CD4-positive, alpha-beta T cell treated with Interleukin-10 for 1 hour (primary cell): Measurements from ENCODE around the gene SHISA4.
"Not testable (repeated sequence)": the region's sequence is repeated elsewhere in the genome, so short reads cannot be mapped to it uniquely, and the experiment has no call there.

Experiments used
- DNase-seq: peaks from one replicate; pipeline ENCODE4 v3.0.0-alpha.2; 2020

SHISA4 gene

DNA sequence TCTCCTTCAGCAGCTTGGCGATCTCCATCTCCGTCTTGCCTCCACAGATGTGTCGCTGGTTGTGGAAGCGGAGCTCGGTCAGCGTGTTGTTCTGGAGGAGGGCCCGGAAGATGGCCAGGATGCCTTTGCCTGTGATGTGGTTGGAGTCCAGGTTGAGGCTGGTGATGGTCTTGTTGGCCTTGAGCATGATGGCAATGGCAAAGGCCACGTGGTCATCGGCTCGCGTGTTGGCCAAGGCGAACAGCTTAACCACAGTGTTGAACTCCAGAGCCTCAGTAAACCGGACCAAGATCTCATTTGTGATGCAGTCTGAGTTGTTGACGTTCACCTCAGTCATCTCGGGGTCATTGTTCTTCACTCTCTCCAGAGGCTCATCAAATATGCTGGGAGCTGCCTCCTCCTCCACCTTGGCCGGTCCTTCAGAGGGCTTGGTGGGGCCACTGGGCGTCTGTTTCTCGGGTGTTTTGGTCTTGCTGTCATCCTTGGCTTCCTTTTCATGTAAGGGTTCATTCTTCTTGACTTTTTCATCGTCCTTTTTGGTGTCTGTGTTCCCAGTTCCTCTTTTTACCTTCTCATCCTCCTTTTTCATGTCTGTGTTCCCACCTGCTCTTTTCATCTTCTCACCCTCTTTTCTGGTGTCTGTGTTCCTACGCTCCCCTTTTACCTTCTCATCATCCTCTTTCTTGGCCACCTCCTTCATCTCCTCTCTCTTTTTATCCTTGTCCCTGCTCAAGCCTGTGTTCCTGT is 11.2 kb downstream of the SHISA4 start:
- DNase-seq = no peak

DNA sequence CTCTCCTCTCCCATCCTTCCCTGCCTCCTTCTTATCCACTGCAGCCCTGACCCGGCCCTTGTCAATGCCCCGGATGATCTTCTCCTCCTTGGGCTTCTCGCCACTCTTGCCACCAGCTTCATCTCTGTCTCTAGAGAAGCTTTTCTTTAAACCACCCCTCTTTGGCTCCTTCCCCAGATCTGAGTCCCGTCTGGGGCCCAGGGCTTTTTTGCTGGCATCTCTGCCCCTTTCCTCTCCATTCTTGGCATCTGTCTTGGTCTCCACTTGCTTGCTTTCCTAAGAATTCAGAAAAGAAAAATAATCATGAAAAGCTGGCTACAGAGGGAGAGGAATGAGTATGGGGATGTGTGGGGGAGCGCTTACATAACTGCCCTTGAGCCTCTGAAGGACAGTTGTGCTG is 11.8 kb downstream of the SHISA4 start:
- DNase-seq = no peak

DNA sequence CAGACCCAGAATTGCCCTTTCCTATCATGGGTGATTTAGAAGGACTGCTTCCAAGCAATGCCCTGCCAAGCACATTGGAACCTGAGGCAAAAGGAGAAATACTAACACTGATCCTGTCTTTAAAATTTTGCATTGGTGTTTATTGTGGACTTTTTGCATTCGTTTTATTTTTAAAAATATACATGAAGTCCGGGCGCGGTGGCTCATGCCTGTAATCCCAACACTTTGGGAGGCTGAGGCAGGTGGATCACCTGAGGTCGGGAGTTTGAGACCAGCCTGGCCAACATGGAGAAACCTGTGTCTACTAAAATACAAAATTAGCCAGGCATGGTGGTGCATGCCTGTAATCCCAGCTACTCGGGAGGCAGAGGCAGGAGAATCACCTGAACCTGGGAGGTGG is 12.3 kb downstream of the SHISA4 start:
- DNase-seq = not testable (repeated sequence)

- no peak for DNase-seq
Measured at GRCh38 chr1:201902198-201902597, 13.5 kb downstream of the SHISA4 start.

DNA sequence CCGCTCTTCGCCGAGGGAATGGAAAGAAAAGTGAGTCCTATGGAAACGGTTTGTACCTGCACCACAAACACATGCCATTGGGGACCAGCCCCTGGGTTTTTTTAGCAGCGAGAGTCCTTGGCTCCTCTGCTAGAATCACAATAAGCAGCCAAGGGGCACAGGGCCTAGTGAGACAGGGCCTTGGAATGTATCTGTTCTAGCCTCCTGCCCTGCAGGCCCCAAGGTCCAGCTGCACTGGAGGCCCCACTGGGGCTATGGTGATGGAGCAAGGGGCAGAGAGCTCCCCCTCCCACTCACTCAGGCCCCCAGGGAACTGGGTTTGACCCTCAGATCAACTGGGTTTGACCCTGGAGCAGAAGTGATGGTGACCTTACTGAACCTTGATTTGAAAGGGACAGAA is 14.4 kb downstream of the SHISA4 start:
- no peak for DNase-seq

- no peak for DNase-seq
Measured at GRCh38 chr1:201904579-201904978, 15.9 kb downstream of the SHISA4 start.

DNA sequence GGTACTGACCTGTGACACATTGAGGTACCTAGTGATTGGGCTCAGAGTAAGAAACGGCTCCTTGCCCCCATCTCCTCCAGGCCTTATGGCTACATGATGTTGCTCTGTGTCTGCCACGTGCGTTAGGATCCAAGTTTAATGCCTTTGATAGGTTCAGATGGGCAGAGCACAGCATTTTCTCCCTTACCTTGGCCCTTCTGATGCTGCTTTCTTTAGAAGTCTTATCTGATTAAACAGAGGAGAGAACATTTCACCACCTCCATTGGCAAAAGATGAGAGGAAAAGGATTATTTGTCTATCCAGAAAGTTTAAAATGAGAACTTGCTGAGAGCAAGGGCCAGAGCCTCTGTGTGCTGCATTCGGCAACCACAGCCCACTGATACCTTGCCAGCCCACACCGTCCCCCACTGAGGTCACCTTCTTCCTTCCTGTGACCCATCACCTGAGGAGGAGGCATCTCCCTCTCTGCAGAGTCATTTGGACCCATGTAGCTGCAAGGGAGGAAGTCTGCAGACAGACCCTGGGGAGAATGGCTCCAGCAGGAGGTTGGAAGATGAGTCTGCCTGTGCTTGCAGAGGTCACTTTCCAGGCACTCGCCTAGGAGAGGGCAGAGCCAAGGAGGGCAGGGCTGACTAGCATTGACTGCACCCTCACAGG is 16.7 kb downstream of the SHISA4 start:
- no peak for DNase-seq

- no peak for DNase-seq
Measured at GRCh38 chr1:201906336-201906735, 17.6 kb downstream of the SHISA4 start.

GRCh38 chr1:201907621-201908020 is 18.9 kb downstream of the SHISA4 start:
- no peak for DNase-seq

- DNase-seq = no peak
Measured at GRCh38 chr1:201911826-201912571, 23.3 kb downstream of the SHISA4 start.

DNA sequence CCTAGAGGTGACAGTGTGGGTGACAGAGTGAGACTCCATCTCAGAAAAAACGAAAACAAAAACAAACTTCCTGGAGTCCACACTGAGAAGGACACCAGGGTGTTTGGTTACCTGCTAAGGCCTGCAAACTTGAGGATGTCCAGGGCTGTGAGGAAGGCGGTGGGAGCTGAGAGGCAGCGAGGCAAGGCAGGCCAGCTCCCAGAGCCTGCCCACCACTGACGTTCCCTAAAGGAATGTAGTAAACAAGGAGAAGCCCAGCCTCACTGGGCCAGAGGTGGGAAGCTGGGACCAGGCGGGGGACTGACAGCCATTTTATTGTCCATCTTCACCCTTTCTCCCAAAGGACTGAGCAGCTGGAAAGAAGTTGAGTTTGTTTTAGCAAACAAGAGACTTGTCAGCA is 24.1 kb downstream of the SHISA4 start:
- no peak for DNase-seq

DNA sequence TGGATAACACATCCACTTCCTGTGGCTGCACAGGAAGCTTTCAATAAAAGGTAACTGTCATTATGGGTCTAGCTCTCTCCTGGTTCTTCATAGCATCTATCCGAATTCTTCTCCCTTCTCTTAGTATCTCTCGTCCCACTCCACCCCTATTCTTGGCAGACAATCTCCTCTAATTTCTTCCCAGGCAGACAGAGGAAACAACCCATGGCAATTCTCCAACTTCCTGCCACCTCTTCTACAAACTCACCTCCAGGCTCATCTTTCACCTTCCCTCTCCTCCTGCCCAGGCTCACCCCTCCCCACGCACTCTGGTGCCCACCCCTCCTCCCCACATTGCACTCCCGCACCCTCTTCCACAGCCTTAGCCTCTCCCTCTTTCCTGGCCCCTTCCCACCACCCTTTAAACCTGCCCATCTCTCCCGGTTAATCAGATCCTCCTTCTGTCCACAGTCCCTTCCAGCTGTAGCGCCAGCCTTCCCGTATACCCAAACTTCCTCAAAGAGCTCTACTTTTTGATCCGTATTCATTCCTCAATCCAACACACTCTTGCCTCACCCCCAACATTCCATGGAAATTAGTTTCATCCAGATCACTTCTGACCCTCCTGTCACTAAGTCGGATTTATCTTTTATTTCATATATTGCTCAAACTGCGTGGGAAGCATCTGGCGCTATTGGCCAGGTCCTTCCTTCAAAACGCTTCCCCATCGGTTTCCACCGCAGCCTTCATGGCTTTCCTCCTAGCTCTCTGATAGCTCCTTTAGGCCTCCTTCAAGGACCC is 25.9 kb downstream of the SHISA4 start:
- no peak for DNase-seq

GRCh38 chr1:201916649-201917249 is 28.1 kb downstream of the SHISA4 start:
- no peak for DNase-seq

DNA sequence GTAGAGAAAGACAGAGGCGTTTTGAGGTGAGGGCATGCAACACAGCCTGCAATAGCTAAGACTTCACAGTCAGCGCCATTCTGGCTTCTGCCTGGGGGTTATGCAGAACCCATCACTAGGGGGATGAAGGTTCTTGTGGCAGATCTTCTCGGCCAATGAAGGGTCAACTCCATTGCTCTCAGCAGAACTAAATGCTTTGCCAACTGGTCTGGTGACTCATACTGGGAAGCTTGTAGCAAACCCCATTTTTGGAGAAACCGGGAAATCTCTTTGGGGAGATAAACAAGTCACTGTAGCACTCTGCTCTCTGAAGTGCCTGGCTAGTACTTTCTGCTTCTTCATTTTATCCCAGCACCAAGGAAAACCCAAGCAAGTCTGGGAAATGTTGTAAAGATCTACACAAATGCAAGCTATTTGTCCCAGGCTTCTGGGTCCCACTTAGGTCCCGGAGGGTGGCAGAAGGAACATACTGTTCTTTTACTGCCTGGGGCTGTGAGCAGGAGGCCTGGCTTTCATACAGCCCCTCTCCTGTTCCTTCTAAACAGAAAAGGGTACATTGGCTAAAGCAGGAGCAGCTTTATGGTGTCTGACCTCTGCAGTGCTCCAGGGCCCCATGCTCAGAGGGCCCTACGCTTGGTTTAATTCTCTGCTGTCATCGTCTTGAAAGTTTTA is 28.8 kb downstream of the SHISA4 start:
- DNase-seq = no peak

DNA sequence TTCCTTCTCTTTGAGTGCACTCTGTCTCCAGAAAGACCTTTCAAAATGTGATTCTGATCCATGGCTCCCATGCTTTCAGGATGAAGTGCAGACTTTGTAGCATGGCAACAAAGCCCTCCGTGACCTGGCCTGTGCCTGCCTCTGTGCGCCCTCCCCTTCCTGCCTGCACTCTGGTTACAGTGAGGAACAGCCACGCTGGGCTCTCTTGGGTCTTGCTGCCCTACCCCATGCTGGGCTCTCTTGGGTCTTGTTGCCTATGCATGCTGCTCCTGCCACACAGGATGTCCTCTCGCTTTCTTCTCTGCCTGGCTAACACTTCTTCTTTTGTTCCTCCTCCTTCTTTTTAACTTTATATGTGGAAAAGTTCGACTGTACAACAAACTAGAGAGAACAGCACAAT is 29.6 kb downstream of the SHISA4 start:
- DNase-seq = no peak

DNA sequence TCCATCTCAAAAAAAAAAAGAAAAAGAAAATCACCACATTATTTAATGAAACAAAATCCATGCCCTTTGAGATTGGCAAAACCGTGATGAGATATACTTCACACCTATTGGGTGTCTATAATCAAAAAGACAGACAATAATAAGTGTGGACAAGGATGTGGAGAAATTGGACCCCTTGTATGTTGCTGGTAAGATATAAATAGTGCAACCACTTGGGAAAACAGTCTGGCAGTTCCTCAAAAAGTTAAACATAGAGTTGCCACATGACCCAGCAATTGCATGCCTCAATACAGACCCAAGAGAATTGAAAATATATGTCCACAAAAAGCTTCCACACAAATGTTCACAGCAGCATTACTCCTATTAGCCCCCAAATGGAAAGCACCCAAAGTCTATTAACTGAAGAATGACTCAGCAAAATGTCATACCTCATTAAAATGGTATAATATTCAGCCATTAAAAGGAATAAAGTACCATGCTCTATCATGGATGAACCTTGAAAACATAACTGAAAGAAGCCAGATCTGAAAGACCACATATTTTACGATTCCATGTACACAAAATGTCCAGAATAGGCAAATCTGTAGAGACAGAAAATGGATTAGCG is 33.4 kb downstream of the SHISA4 start:
- no peak for DNase-seq

DNA sequence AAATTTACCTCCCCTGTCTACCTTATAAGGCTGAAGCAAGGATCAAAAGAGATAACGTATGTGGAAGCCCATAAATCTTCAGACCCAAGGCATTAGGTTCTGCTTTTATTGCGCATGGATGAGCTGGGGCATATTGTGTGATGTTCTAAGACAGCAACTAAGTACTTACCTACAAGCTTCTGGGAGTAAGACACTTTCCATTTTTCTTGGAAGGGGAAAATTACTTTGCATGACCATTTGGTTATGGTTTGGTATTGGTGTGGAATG is 36.5 kb downstream of the SHISA4 start:
- DNase-seq = no peak

DNA sequence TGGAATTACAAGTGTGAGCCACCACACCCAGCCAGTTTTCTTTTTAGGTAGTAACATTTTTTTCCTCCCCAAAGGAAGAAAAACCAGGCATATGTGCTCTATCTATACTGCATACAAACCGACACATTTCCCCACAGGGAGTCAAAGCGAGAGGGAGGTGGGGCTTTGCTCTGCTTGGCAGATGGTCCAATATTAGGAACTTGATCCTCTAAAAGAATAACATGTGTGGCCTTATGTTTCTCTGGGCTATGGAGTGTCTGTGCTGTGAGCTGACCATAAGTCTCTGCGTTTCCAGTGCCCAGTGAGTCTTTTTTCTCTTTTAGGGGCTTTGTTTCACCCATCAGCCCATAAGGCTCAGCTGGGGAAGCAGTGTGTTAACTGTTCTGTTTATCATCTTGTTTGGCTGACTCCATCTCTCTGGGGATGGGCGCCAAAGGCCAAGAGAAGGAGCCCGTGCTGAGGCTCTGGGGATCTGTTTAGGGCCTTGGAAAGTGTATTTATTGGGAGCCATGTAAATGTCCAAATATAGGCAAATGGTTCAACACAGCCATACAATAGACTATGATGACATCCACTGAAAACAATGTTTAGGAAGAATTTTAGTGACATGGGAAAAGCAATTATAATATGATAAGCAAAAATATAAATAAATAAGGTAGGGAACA is 37.4 kb downstream of the SHISA4 start:
- DNase-seq = no peak

DNA sequence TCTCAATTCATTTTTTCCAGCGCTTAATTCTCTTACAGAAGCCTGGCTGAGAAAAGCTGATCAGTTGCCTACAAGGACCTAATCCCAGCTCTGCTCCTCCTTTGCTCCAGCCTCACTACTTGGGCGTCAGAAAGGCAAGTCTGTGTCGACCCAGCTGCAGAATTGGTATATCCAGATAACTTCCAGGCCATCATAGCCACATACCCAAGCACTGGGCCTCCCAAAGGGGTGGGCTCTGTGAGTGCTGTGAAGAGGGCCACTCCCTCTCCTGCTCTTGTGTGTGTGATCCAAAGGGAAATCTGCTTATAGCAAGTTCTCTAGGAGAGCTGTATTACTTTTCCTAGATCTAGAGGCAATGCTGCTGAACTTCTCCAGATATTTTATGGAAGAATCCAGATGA is 39.6 kb downstream of the SHISA4 start:
- DNase-seq = no peak

DNA sequence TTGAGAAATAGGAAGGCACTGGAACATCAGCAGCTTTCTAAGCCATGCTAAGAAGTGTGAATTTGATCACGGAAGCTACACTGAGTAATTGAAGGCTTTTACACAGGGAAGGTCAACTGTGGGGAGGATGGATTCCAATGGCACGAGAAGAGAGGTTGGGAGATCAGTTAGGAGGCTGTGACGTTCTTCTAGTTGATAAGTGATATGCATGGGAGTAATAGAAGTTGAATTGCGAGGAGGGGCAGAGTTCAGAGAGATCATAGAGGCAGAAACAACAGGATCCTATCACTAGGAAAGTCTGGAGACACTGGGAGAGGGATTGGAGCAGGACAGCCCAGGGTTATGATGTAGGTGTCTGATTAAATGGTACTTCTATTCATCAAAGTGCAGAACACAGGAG is 41.4 kb downstream of the SHISA4 start:
- no peak for DNase-seq

GRCh38 chr1:201930803-201931202 is 42.1 kb downstream of the SHISA4 start:
- DNase-seq = no peak
